ENCODE results near the gene GART.
"Not testable (repeated sequence)": the region's sequence is repeated elsewhere in the genome, so short reads cannot be mapped to it uniquely, and the experiment has no call there.

Gene GART

DNA sequence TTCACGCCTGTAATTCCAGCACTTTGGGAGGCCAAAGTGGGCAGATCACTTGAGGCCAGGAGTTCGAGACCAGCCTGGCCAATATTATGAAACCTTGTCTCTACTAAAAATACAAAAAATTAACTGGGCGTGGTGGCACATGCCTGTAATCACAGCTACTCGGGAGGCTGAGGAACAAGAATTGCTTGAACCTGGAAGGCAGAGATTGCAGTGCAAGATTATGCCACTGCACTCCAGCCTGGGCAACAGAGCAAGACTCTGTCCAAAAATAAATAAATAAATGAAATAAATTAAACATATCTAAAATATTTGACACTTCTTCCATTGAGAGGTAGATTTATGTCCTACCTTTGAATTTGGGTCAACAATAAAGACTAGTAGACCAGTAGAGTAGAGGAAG is 72.7 kb downstream of the GART start:
- DNase-seq (ENCODE audit: low spot score) = not testable (repeated sequence)

DNA sequence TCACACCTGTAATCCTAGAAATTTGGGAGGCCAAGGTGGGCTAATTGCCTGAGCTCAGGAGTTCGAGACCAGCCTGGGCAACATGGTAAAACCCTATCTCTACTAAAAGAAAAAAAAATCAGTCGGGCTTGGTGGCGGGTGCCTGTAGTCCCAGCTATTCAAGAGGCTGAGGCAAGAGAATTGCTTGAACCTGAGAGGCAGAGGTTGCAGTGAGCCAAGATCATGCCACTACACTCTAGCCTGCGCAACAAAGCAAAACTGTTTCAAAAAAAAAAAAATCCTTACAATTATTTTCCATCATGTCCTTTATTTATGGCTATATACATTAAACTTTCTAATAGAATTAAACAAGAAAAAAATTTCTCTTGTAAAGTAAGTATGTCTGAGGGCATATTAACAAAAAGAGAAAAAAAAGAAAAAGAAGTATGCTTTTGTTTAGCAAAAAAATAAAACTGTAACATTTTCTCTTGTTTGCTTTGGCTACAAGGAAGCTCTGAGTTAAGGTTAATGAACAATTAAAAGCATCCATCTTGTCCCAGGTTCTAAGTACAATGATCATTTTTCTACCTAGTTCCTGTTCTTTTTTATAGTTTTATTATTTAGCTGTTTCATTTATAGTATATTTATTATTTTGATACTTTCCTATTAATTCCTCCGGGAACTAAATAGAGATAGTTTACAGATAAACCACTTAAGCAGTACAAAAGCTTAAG is 80.2 kb downstream of the GART start:
- DNase-seq (ENCODE audit: low spot score) = no peak

DNA sequence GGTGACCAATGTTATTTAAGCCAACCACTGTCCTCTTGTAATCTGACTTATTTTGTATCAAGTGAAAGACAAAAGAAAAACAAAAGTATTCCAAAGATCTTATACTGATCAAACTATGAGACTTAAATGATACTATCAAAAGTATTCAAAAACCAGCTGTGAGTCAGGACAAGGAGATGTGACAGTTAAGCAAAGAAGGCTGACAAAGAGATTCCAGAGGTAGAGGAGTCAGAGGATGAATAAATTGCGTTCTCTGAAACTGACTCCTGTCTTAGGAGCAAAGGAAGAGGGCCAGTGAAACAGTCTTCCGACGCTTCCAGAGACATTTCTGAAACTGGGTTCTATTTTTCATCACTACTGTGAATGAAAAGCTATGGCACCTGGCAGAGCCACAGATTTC is 83.1 kb downstream of the GART start:
- no peak for DNase-seq (ENCODE audit: low spot score)

DNA sequence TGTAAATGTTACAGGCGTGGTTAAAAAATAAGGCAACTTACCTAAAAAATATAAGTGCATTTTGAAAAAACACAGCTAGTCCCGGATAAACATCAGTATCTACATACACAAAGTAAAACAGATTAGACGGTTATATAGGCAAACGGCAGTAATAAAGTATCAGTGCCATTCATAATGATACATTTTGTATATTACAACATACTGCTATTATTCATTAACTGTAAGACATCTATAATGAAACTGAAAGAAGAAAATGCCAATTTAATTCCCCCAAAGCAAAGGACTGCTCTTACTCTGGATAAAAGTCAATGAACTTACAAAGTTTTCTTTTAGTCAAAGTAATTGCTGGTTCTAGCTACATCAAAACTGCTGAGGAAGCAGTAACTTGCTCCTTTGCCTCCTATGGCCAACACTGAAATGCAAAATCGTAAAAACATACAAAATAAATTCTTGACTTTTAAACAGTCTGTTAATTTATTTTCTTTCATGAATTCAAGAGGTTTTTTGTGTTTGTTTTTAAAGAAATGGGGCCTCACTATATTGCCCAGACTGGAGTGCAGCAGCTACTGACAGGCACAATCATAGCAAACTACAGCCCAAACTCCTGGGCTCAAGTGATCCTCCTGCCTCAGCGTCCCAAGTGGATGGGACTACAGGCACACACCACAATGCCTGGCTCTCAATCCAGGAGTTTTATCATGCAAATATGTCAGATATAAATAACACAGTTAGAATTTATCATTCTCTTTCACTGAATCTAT is 86.1 kb downstream of the GART start:
- no peak for DNase-seq (ENCODE audit: low spot score)

Data from cerebellar cortex (tissue), 1 donor.